ENCODE results near the gene GPRC5C.

DNA sequence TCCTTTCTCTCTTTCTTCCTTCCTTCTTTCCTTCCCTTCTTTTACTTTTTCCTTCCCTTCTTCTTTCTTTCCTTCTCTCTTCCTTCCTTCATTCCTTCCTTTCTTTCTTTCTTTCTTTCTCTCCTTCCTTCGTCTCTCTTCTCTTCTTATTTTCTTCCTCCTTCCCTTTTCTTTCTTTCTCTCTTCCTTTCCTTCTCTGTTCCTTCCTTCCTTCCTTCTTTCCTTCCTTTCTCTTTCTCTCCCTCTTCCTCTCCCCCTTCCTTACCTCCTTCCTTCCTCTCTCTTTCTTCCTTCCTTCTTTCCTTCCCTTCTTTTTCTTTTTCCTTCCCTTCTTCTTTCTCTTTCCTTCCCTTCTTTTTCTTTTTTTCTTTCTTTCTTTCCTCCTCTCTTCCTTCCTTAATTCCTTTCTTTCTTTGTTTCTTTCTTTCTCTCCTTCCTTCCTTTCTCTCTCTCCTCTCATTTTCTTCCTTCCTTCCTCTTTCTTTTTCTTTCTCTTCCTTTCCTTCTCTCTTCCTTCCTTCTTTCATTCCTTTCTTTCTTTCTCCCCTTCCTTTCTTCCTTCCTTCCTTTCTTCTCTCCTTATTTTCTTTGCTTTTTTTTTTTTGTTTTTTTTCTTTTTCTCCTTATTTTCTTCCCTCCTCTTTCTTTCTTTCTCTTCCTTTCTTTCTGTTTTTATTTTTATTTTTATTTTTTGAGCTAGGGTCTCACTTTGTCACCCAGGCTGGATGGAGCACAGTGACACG is 41.8 kb upstream of the GPRC5C start:
- TF ChIP-seq, protein P1, sequence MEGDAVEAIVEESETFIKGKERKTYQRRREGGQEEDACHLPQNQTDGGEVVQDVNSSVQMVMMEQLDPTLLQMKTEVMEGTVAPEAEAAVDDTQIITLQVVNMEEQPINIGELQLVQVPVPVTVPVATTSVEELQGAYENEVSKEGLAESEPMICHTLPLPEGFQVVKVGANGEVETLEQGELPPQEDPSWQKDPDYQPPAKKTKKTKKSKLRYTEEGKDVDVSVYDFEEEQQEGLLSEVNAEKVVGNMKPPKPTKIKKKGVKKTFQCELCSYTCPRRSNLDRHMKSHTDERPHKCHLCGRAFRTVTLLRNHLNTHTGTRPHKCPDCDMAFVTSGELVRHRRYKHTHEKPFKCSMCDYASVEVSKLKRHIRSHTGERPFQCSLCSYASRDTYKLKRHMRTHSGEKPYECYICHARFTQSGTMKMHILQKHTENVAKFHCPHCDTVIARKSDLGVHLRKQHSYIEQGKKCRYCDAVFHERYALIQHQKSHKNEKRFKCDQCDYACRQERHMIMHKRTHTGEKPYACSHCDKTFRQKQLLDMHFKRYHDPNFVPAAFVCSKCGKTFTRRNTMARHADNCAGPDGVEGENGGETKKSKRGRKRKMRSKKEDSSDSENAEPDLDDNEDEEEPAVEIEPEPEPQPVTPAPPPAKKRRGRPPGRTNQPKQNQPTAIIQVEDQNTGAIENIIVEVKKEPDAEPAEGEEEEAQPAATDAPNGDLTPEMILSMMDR (IDR thresholded peaks at IDR 0.05; ENCODE audit: insufficient read depth, low read depth, low read length): no peak
- TF ChIP-seq EZH2 (IDR thresholded peaks at IDR 0.05; ENCODE audit: insufficient read depth, low read length): no peak
